ENCODE measurements around the gene ACSL1. TPM values are rescaled to one million over a fixed set of nuclear protein-coding genes. Genes with fewer than 3 reads are reported as not detected.

The ACSL1 gene
- polyA plus RNA-seq, 4 donors, result 9.9 to 85.0 (median 32.3) TPM

DNA sequence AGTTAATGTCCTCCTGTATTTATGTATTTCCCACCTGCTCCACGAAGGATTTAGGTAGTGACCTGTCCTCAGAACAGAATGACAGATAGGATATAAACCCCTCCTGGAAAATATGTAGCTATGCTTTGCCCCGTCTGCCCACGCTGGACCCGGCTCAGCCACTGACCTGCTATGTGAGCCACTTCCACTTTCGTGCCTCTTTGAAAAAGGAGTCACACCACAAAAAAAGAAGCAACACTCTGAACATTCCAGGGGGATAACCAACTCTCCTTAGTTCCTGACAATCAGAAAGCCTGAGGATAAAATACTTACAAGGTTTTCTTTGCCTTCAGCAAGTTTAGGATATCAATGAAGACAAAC, 11.1 kb downstream of the ACSL1 start:
- H3K27ac ChIP-seq (ENCODE audit: low read depth in 1 of 3, low read length in 2 of 3), result peak overlapping the region in 1 of 3 donors; percentile 25
- no peak for DNase-seq
- H3K36me3 ChIP-seq (ENCODE audit: control insufficient read depth in 3 of 3, insufficient read depth in 2 of 3, low read depth in 1 of 3, low read length in 3 of 3), result no peaks in the 10 kb centered on the region
- no peaks in the 10 kb centered on the region for H3K9me3 ChIP-seq (ENCODE audit: control insufficient read depth in 2 of 2, insufficient read depth in 1 of 2, low read depth in 1 of 2, low read length in 1 of 2)
- FAIRE-seq, result no peak
- peaks cover 0 to 8% (median 6%) of the 10 kb centered on the region in 3 donors for H3K4me1 ChIP-seq (ENCODE audit: control insufficient read depth in 3 of 3, insufficient read depth in 2 of 3, low read depth in 1 of 3, low read length in 2 of 3)
- 15 to 41% (median 38%) methylated on average over 5 of the region's 5 CpGs for WGBS, 3 donors
- H3K4me3 ChIP-seq (ENCODE audit: low read depth in 1 of 3, low read length in 3 of 3), result no peak overlapping the region
- H3K27me3 ChIP-seq (ENCODE audit: control insufficient read depth in 3 of 3, insufficient read depth in 3 of 3, low read length in 3 of 3), result peaks cover 0 to 4% (median 0%) of the 10 kb centered on the region in 3 donors

GRCh38 chr4:184812651-184813181, 13.1 kb downstream of the ACSL1 start:
- H3K9me3 ChIP-seq (ENCODE audit: control insufficient read depth in 2 of 2, insufficient read depth in 1 of 2, low read depth in 1 of 2, low read length in 1 of 2), result no peaks in the 10 kb centered on the region
- H3K27ac ChIP-seq (ENCODE audit: low read depth in 1 of 3, low read length in 2 of 3), result peak overlapping the region in 1 of 3 donors; percentile 51
- WGBS, 3 donors, result 69 to 82% (median 79%) methylated on average over 8 of the region's 8 CpGs
- DNase-seq (no peak), FAIRE-seq (no peak)
- H3K36me3 ChIP-seq (ENCODE audit: control insufficient read depth in 3 of 3, insufficient read depth in 2 of 3, low read depth in 1 of 3, low read length in 3 of 3), result no peaks in the 10 kb centered on the region
- H3K4me3 ChIP-seq (ENCODE audit: low read depth in 1 of 3, low read length in 3 of 3), result no peak overlapping the region
- H3K4me1 ChIP-seq (ENCODE audit: control insufficient read depth in 3 of 3, insufficient read depth in 2 of 3, low read depth in 1 of 3, low read length in 2 of 3), result peaks cover 0 to 9% (median 8%) of the 10 kb centered on the region in 3 donors
- peaks cover 0 to 4% (median 0%) of the 10 kb centered on the region in 3 donors for H3K27me3 ChIP-seq (ENCODE audit: control insufficient read depth in 3 of 3, insufficient read depth in 3 of 3, low read length in 3 of 3)

DNA sequence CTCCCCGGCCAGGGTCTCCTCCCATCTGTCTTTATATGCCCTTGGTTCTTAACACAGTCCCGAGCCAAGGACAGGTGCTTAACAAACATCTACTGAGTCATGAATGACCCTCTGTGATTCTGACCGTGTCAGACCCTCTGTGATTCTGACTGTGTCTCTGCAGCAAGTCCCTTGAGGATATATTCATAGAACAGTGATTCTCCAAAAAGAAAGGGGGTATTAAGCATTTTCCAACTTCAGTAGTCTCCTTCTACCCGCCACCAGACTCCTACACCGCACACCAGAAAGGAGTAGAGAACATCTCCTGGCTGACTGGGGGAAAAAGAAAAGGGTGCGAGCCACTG, 13.6 kb downstream of the ACSL1 start:
- Histone ChIP-seq H3K4me3 (ENCODE audit: low read depth in 1 of 3, low read length in 3 of 3) (no peak overlapping the region), H3K4me1 (ENCODE audit: control insufficient read depth in 3 of 3, insufficient read depth in 2 of 3, low read depth in 1 of 3, low read length in 2 of 3) (peaks cover 0 to 10% (median 8%) of the 10 kb centered on the region in 3 donors), H3K36me3 (ENCODE audit: control insufficient read depth in 3 of 3, insufficient read depth in 2 of 3, low read depth in 1 of 3, low read length in 3 of 3) (no peaks in the 10 kb centered on the region), H3K27ac (ENCODE audit: low read depth in 1 of 3, low read length in 2 of 3) (no peak overlapping the region), H3K27me3 (ENCODE audit: control insufficient read depth in 3 of 3, insufficient read depth in 3 of 3, low read length in 3 of 3) (peaks cover 0 to 4% (median 0%) of the 10 kb centered on the region in 3 donors), H3K9me3 (ENCODE audit: control insufficient read depth in 2 of 2, insufficient read depth in 1 of 2, low read depth in 1 of 2, low read length in 1 of 2) (no peaks in the 10 kb centered on the region)
- WGBS, 3 donors, result 80 to 93% (median 84%) methylated on average over 6 of the region's 6 CpGs
- FAIRE-seq, result no peak
- DNase-seq, result no peak

GRCh38 chr4:184811526-184812198, 14.1 kb downstream of the ACSL1 start:
- FAIRE-seq, result no peak

GRCh38 chr4:184810720-184811119, 15.0 kb downstream of the ACSL1 start:
- Histone ChIP-seq H3K27me3 (ENCODE audit: control insufficient read depth in 3 of 3, insufficient read depth in 3 of 3, low read length in 3 of 3) (peaks cover 0 to 4% (median 0%) of the 10 kb centered on the region in 3 donors), H3K36me3 (ENCODE audit: control insufficient read depth in 3 of 3, insufficient read depth in 2 of 3, low read depth in 1 of 3, low read length in 3 of 3) (no peaks in the 10 kb centered on the region), H3K27ac (ENCODE audit: low read depth in 1 of 3, low read length in 2 of 3) (no peak overlapping the region), H3K4me1 (ENCODE audit: control insufficient read depth in 3 of 3, insufficient read depth in 2 of 3, low read depth in 1 of 3, low read length in 2 of 3) (peaks cover 4 to 10% (median 7%) of the 10 kb centered on the region in 3 donors), H3K9me3 (ENCODE audit: control insufficient read depth in 2 of 2, insufficient read depth in 1 of 2, low read depth in 1 of 2, low read length in 1 of 2) (no peaks in the 10 kb centered on the region), H3K4me3 (ENCODE audit: low read depth in 1 of 3, low read length in 3 of 3) (no peak overlapping the region)
- FAIRE-seq (no peak), DNase-seq (no peak)
- 84 to 88% (median 84%) methylated on average over 10 of the region's 10 CpGs for WGBS, 3 donors

More at GRCh38 chr4:184811526-184812198, 14.1 kb downstream of the ACSL1 start:
- Histone ChIP-seq H3K4me1 (ENCODE audit: control insufficient read depth in 3 of 3, insufficient read depth in 2 of 3, low read depth in 1 of 3, low read length in 2 of 3) (peaks cover 0 to 10% (median 8%) of the 10 kb centered on the region in 3 donors), H3K27ac (ENCODE audit: low read depth in 1 of 3, low read length in 2 of 3) (no peak overlapping the region), H3K27me3 (ENCODE audit: control insufficient read depth in 3 of 3, insufficient read depth in 3 of 3, low read length in 3 of 3) (peaks cover 0 to 4% (median 0%) of the 10 kb centered on the region in 3 donors), H3K36me3 (ENCODE audit: control insufficient read depth in 3 of 3, insufficient read depth in 2 of 3, low read depth in 1 of 3, low read length in 3 of 3) (no peaks in the 10 kb centered on the region), H3K9me3 (ENCODE audit: control insufficient read depth in 2 of 2, insufficient read depth in 1 of 2, low read depth in 1 of 2, low read length in 1 of 2) (no peaks in the 10 kb centered on the region), H3K4me3 (ENCODE audit: low read depth in 1 of 3, low read length in 3 of 3) (no peak overlapping the region)
- no peak for DNase-seq
- 93 to 97% (median 94%) methylated on average over 8 of the region's 8 CpGs for WGBS, 3 donors

DNA sequence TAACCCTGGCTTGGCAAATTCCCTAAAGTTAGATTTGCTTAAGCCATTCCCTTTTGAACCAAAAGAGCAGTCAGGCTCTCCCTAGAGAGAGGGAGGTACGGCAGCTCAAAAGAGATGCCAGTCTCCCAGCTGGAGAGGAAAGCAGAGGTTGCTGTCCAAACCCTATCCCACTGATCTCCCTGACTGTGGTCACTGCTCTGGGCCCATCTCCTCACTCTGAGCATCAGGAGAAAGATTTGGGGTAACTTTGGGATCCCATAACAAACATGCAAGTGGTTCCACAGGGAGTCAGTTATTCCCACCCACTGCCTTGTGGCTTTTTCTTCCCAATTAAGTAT, 17.1 kb downstream of the ACSL1 start:
- Histone ChIP-seq H3K27me3 (ENCODE audit: control insufficient read depth in 3 of 3, insufficient read depth in 3 of 3, low read length in 3 of 3) (peaks cover 0 to 4% (median 0%) of the 10 kb centered on the region in 3 donors), H3K9me3 (ENCODE audit: control insufficient read depth in 2 of 2, insufficient read depth in 1 of 2, low read depth in 1 of 2, low read length in 1 of 2) (no peaks in the 10 kb centered on the region), H3K27ac (ENCODE audit: low read depth in 1 of 3, low read length in 2 of 3) (no peak overlapping the region), H3K4me3 (ENCODE audit: low read depth in 1 of 3, low read length in 3 of 3) (no peak overlapping the region), H3K36me3 (ENCODE audit: control insufficient read depth in 3 of 3, insufficient read depth in 2 of 3, low read depth in 1 of 3, low read length in 3 of 3) (no peaks in the 10 kb centered on the region), H3K4me1 (ENCODE audit: control insufficient read depth in 3 of 3, insufficient read depth in 2 of 3, low read depth in 1 of 3, low read length in 2 of 3) (peaks cover 0 to 4% (median 3%) of the 10 kb centered on the region in 3 donors)
- FAIRE-seq (no peak), DNase-seq (no peak)
- WGBS, 3 donors, result 82 to 100% (median 88%) methylated on average over 1 of the region's 1 CpG

- Histone ChIP-seq H3K4me1 (ENCODE audit: control insufficient read depth in 3 of 3, insufficient read depth in 2 of 3, low read depth in 1 of 3, low read length in 2 of 3) (peaks cover 0 to 4% (median 3%) of the 10 kb centered on the region in 3 donors), H3K36me3 (ENCODE audit: control insufficient read depth in 3 of 3, insufficient read depth in 2 of 3, low read depth in 1 of 3, low read length in 3 of 3) (no peaks in the 10 kb centered on the region), H3K9me3 (ENCODE audit: control insufficient read depth in 2 of 2, insufficient read depth in 1 of 2, low read depth in 1 of 2, low read length in 1 of 2) (no peaks in the 10 kb centered on the region), H3K27ac (ENCODE audit: low read depth in 1 of 3, low read length in 2 of 3) (no peak overlapping the region), H3K27me3 (ENCODE audit: control insufficient read depth in 3 of 3, insufficient read depth in 3 of 3, low read length in 3 of 3) (peaks cover 0 to 4% (median 0%) of the 10 kb centered on the region in 3 donors), H3K4me3 (ENCODE audit: low read depth in 1 of 3, low read length in 3 of 3) (no peak overlapping the region)
- DNase-seq (no peak), FAIRE-seq (no peak)
- WGBS, 3 donors, result 66 to 74% (median 68%) methylated on average over 9 of the region's 9 CpGs
Measured at GRCh38 chr4:184807797-184808712, 17.7 kb downstream of the ACSL1 start.

DNA sequence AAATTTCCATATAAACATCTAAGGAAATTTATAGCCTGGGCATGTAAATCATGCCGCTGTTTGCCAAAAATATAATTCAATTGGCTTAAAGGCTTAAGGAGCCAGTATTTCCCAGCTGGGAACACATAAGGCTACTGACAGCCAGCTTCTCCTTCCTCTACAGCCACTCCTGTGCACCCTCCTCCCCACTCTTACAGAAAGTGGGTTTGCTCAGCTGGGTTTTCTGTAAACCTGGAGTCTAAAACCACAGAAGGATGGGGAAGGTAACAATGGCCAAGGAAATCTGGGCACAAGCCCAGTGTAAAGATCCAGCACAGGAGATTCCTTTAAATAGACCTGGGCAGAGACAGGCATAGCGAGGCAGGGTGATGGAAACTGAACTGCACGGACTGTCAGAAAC, 18.5 kb downstream of the ACSL1 start:
- H3K4me1 ChIP-seq (ENCODE audit: control insufficient read depth in 3 of 3, insufficient read depth in 2 of 3, low read depth in 1 of 3, low read length in 2 of 3), result peaks cover 0 to 4% (median 3%) of the 10 kb centered on the region in 3 donors
- 89 to 93% (median 90%) methylated on average over 3 of the region's 3 CpGs for WGBS, 3 donors
- DNase-seq (no peak), FAIRE-seq (no peak)
- H3K36me3 ChIP-seq (ENCODE audit: control insufficient read depth in 3 of 3, insufficient read depth in 2 of 3, low read depth in 1 of 3, low read length in 3 of 3), result no peaks in the 10 kb centered on the region
- peaks cover 0 to 4% (median 0%) of the 10 kb centered on the region in 3 donors for H3K27me3 ChIP-seq (ENCODE audit: control insufficient read depth in 3 of 3, insufficient read depth in 3 of 3, low read length in 3 of 3)
- no peak overlapping the region for H3K27ac ChIP-seq (ENCODE audit: low read depth in 1 of 3, low read length in 2 of 3)
- no peaks in the 10 kb centered on the region for H3K9me3 ChIP-seq (ENCODE audit: control insufficient read depth in 2 of 2, insufficient read depth in 1 of 2, low read depth in 1 of 2, low read length in 1 of 2)
- H3K4me3 ChIP-seq (ENCODE audit: low read depth in 1 of 3, low read length in 3 of 3), result no peak overlapping the region

Data from small intestine (tissue), 7 donors.